ENCODE results near the gene NSG1. TPM values are rescaled to one million over a fixed set of nuclear protein-coding genes. Genes with fewer than 3 reads are reported as not detected.
"Not testable (repeated sequence)": the region's sequence is repeated elsewhere in the genome, so short reads cannot be mapped to it uniquely, and the experiment has no call there.

The NSG1 gene
- total and polyA plus RNA-seq, 4 donors, result 145 to 362 (median 248) TPM

- Histone ChIP-seq H3K4me1 (ENCODE audit: control insufficient read depth, insufficient read depth, low read length) (peaks cover 5% of the 10 kb centered on the region), H3K9me3 (ENCODE audit: control insufficient read depth, insufficient read depth, low read length) (no peaks in the 10 kb centered on the region), H3K27me3 (ENCODE audit: control insufficient read depth, insufficient read depth, low read length) (no peaks in the 10 kb centered on the region), H3K27ac (ENCODE audit: low read depth, low read length) (no peak overlapping the region), H3K36me3 (ENCODE audit: control insufficient read depth, insufficient read depth, low read length) (peaks cover 10% of the 10 kb centered on the region), H3K4me3 (ENCODE audit: low read depth, low read length) (no peak overlapping the region)
- peak in 1 of 6 donors; percentile 48 for DNase-seq (ENCODE audit: low read depth in 4 of 6, low spot score in 6 of 6)
These were observed 74.3 kb downstream of the NSG1 start for GRCh38 chr4:4461178-4461577.

GRCh38 chr4:4461850-4462249, 74.9 kb downstream of the NSG1 start:
- WGBS (ENCODE audit: insufficient coverage), result 78% methylated on average over 5 of the region's 5 CpGs
- H3K27ac ChIP-seq (ENCODE audit: low read depth, low read length), result no peak overlapping the region

GRCh38 chr4:4462970-4463369, 76.1 kb downstream of the NSG1 start:
- Histone ChIP-seq H3K27me3 (ENCODE audit: control insufficient read depth, insufficient read depth, low read length) (no peaks in the 10 kb centered on the region), H3K9me3 (ENCODE audit: control insufficient read depth, insufficient read depth, low read length) (no peaks in the 10 kb centered on the region), H3K4me1 (ENCODE audit: control insufficient read depth, insufficient read depth, low read length) (peaks cover 5% of the 10 kb centered on the region), H3K27ac (ENCODE audit: low read depth, low read length) (no peak overlapping the region), H3K36me3 (ENCODE audit: control insufficient read depth, insufficient read depth, low read length) (peaks cover 5% of the 10 kb centered on the region), H3K4me3 (ENCODE audit: low read depth, low read length) (no peak overlapping the region)
- WGBS (ENCODE audit: insufficient coverage), result no CpG with 5 or more reads among the region's 3 CpGs
- DNase-seq (ENCODE audit: low read depth in 4 of 6, low spot score in 6 of 6), result no peak

More at GRCh38 chr4:4461850-4462249, 74.9 kb downstream of the NSG1 start:
- Histone ChIP-seq H3K9me3 (ENCODE audit: control insufficient read depth, insufficient read depth, low read length) (no peaks in the 10 kb centered on the region), H3K4me1 (ENCODE audit: control insufficient read depth, insufficient read depth, low read length) (peaks cover 5% of the 10 kb centered on the region), H3K36me3 (ENCODE audit: control insufficient read depth, insufficient read depth, low read length) (peaks cover 6% of the 10 kb centered on the region), H3K27me3 (ENCODE audit: control insufficient read depth, insufficient read depth, low read length) (no peaks in the 10 kb centered on the region), H3K4me3 (ENCODE audit: low read depth, low read length) (no peak overlapping the region)
- DNase-seq (ENCODE audit: low read depth in 4 of 6, low spot score in 6 of 6), result peak in 1 of 6 donors; percentile 55

- peaks cover 12% of the 10 kb centered on the region for H3K36me3 ChIP-seq (ENCODE audit: control insufficient read depth, insufficient read depth, low read length)
- WGBS (ENCODE audit: insufficient coverage), result no CpG with 5 or more reads among the region's 3 CpGs
- H3K4me3 ChIP-seq (ENCODE audit: low read depth, low read length); H3K27ac ChIP-seq (ENCODE audit: low read depth, low read length); H3K9me3 ChIP-seq (ENCODE audit: control insufficient read depth, insufficient read depth, low read length); DNase-seq (ENCODE audit: low read depth in 4 of 6, low spot score in 6 of 6); H3K27me3 ChIP-seq (ENCODE audit: control insufficient read depth, insufficient read depth, low read length); H3K4me1 ChIP-seq (ENCODE audit: control insufficient read depth, insufficient read depth, low read length): not testable (repeated sequence)
These were observed 78.3 kb downstream of the NSG1 start for GRCh38 chr4:4465238-4465637.

Other genes starting within 250 kb of the NSG1 start
- under 1 TPM in 1 of 2 donors, not detected in 1; 0.11 TPM for gene OTOP1, start 160.2 kb upstream of the NSG1 start, total RNA-seq
- not detected for gene OTOP1, start 160.2 kb upstream of the NSG1 start, polyA plus RNA-seq (ENCODE audit: insufficient read length in 2 of 2)
- gene TMEM128, start 138.9 kb upstream of the NSG1 start, total RNA-seq, result 10 to 100 TPM; 35.4 to 46.3 TPM
- gene TMEM128, start 138.9 kb upstream of the NSG1 start, polyA plus RNA-seq (ENCODE audit: insufficient read length in 2 of 2), result 10 to 100 TPM; 42.9 to 50.2 TPM
- gene LYAR, start 96.9 kb upstream of the NSG1 start, total RNA-seq, result 10 to 100 TPM in 1 of 2 donors, 1 to 10 TPM in 1; 7.4 to 12.8 TPM
- gene LYAR, start 96.9 kb upstream of the NSG1 start, polyA plus RNA-seq (ENCODE audit: insufficient read length in 2 of 2), result 10 to 100 TPM; 12.9 to 13.9 TPM
- gene ZBTB49, start 96.9 kb upstream of the NSG1 start, total RNA-seq, result 1 to 10 TPM; 4.5 to 6.8 TPM
- 1 to 10 TPM; 6.3 to 7.5 TPM for gene ZBTB49, start 96.9 kb upstream of the NSG1 start, polyA plus RNA-seq (ENCODE audit: insufficient read length in 2 of 2)
- gene STX18, start 154.9 kb downstream of the NSG1 start, total RNA-seq, result 10 to 100 TPM; 26.9 to 45.3 TPM
- 10 to 100 TPM; 53.5 to 56.4 TPM for gene STX18, start 154.9 kb downstream of the NSG1 start, polyA plus RNA-seq (ENCODE audit: insufficient read length in 2 of 2)

Data from spinal cord (tissue), 10 donors.